IPS-20b (cell line): ENCODE data around the gene CCNB2.

Experiments
- H3K27ac ChIP-seq: one replicate; pipeline ENCODE4 v1.5.1; 2013; ENCODE audit warnings: low read length
- H3K27me3 ChIP-seq: 2 replicates; pipeline ENCODE4 v1.6.1; 2013; ENCODE audit warnings: mild to moderate bottlenecking, low read length, inconsistent platforms; ENCODE audit not compliant: insufficient read depth
- H3K36me3 ChIP-seq: 2 replicates; pipeline ENCODE4 v1.6.1; 2013; ENCODE audit warnings: low read depth, mild to moderate bottlenecking, inconsistent platforms, low read length, moderate library complexity; ENCODE audit not compliant: insufficient read depth
- H3K4me1 ChIP-seq: 2 replicates; pipeline ENCODE4 v1.6.1; 2013; ENCODE audit warnings: mild to moderate bottlenecking, control low read depth, inconsistent platforms, low read length, moderate library complexity; ENCODE audit not compliant: insufficient read depth
- H3K4me3 ChIP-seq: 2 replicates; pipeline ENCODE4 v1.5.1; 2013; ENCODE audit warnings: mild to moderate bottlenecking, low read length, inconsistent platforms
- H3K9ac ChIP-seq: 2 replicates; pipeline ENCODE4 v1.6.1; 2013; ENCODE audit warnings: low read depth, mild to moderate bottlenecking, inconsistent platforms, low read length, moderate library complexity
- H3K9me3 ChIP-seq: 2 replicates; pipeline ENCODE4 v1.6.1; 2013; ENCODE audit warnings: mild to moderate bottlenecking, low read depth, low read length, inconsistent platforms; ENCODE audit not compliant: insufficient read depth

Gene CCNB2

DNA sequence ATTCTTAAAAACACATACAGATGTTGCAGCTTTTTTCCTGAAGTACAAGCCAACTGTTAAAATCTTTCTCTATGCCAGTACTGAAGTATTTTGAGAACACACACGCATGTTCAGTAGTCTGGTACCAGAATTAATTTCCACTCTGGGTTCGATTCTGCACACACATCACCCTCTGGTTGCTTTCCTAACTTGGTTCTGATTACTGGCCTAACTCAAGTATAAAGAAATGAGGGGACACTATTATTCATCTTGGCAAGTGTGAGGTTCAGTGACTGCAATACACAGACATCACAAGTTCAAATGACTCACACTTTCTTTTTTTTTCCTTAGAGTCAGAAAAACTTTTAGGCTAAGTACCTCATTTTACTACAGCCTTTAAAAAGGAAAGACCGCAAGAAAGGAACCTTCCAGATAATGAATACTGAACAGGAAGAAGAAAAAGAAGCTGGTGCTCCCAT lies 64.3 kb downstream of the CCNB2 start:
- no peak overlapping the region for H3K27ac ChIP-seq
- no peak overlapping the region for H3K4me3 ChIP-seq
- no peak overlapping the region for H3K9ac ChIP-seq
- no peaks in the 10 kb centered on the region for H3K27me3 ChIP-seq
- H3K36me3 ChIP-seq: peaks cover 43% of the 10 kb centered on the region
- H3K4me1 ChIP-seq: peaks cover 3% of the 10 kb centered on the region; the same call in 1 of the 2 replicates
- H3K9me3 ChIP-seq: no peaks in the 10 kb centered on the region

DNA sequence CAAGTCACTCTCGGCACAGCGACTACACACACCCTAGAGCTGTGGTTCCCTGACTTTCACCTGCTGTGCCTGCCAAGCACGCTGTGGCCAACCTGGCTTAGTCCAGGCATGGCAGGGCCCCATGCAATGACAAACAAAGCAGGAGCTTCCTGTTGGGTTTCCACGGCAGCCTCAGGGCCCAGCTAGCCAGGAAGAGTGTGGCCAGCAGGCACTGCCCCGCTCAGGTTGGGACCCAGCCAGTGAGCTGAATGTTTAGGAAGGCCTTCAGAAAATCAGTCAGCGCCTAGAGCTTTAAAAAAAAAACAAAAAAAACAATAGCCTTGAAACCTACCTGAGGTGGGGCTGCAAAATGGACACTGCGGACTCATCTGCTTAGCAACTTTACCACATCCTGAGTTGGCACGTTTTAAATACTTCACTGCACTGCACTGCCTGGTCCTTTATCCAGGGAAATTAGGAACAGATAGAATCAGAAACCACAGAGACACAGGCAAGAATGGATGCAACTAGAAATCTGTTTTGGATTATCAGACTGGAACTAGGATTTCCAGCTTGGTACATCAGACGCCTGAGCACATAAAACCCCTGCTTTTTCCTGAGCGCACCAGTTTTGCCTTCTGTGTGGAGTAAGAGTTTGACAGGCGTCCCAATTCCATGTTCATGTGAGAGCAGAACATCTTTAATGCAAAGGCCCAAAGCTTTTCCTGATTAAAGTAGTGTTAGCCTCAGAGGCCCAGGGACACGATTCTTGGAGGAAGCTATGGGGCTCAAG lies 65.5 kb downstream of the CCNB2 start:
- Histone ChIP-seq H3K4me1 (peaks cover 3% of the 10 kb centered on the region; the same call in 1 of the 2 replicates), H3K27ac (no peak overlapping the region), H3K27me3 (no peaks in the 10 kb centered on the region), H3K9me3 (no peaks in the 10 kb centered on the region), H3K4me3 (no peak overlapping the region), H3K36me3 (peaks cover 36% of the 10 kb centered on the region), H3K9ac (no peak overlapping the region)

DNA sequence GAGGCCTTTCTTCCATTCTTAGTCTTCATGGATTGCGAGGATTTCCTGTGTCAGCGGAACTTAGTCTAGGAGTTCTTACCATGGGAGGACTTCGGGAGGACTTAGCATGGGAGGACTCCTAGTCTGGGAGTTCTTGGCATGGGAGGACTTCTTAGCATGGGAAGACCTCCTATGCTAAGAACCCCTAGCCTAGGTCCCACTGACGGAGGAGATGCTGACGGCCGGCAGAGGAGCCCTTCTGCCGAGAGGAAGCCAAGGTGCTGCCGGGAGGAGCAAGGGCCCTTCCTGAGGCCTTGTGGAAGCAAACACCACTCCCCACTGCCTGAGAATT lies 66.1 kb downstream of the CCNB2 start:
- H3K9me3 ChIP-seq: no peaks in the 10 kb centered on the region
- H3K9ac ChIP-seq: no peak overlapping the region
- peaks cover 36% of the 10 kb centered on the region for H3K36me3 ChIP-seq
- H3K4me1 ChIP-seq: no peaks in the 10 kb centered on the region
- no peaks in the 10 kb centered on the region for H3K27me3 ChIP-seq
- H3K27ac ChIP-seq: no peak overlapping the region
- H3K4me3 ChIP-seq: no peak overlapping the region

DNA sequence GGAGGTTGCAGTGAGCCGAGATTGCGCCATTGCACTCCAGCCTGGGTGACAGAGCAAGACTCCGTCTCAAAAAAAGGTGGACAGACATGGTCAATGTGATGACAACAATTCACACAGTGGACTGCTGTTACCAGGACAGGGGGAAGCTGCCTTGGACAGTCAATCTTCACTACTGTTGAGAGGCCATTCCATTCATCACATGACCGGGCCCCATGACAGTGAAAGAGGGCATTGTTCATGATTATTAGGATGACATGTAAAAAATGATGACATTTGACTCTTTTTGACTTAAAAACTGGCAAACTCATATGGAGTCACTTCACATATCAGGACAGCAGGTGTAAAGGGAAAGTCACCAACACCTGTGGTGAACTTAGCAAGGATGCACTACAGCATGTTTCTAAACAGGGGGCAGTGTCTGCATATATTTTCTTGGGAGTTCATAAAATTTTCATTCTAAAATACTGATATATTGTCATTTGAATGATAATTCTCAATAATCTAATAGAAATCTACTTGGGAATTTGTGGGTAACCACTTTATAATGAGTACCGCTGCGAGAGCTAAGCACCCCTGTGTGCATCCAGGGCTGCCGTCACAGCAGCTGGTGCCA lies 67.4 kb downstream of the CCNB2 start:
- Histone ChIP-seq H3K9ac (no peak overlapping the region), H3K36me3 (peaks cover 41% of the 10 kb centered on the region), H3K9me3 (no peaks in the 10 kb centered on the region), H3K4me1 (no peaks in the 10 kb centered on the region), H3K27me3 (no peaks in the 10 kb centered on the region), H3K4me3 (no peak overlapping the region), H3K27ac (no peak overlapping the region)

DNA sequence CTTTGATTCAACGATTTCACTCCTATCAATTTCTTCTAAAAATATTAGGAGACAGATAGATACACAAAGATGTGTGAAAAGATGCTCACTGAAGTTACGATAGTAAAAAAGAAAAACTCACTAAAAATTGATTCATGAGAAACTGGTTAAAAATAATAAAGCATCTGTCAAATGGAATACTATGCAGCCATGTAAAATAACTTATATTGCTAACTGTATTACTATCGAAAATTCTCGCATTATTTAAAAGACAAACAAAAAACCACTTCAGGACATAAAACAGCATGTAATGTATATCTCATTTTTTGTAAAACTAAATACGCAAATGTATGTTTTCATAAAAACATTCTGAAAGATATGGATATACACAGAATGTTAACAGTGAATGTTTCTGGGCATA lies 68.2 kb downstream of the CCNB2 start:
- H3K4me1 ChIP-seq: no peaks in the 10 kb centered on the region
- no peak overlapping the region for H3K4me3 ChIP-seq
- no peaks in the 10 kb centered on the region for H3K27me3 ChIP-seq
- no peak overlapping the region for H3K27ac ChIP-seq
- H3K36me3 ChIP-seq: peaks cover 49% of the 10 kb centered on the region
- H3K9me3 ChIP-seq: no peaks in the 10 kb centered on the region
- H3K9ac ChIP-seq: no peak overlapping the region

GRCh38 chr15:59174151-59174834 lies 69.3 kb downstream of the CCNB2 start:
- H3K4me1 ChIP-seq: no peaks in the 10 kb centered on the region
- no peak overlapping the region for H3K9ac ChIP-seq
- H3K36me3 ChIP-seq: peaks cover 59% of the 10 kb centered on the region
- no peaks in the 10 kb centered on the region for H3K9me3 ChIP-seq
- H3K27me3 ChIP-seq: no peaks in the 10 kb centered on the region
- no peak overlapping the region for H3K27ac ChIP-seq
- H3K4me3 ChIP-seq: no peak overlapping the region
